Thoracic aorta (tissue), 2 donors: ENCODE results near the gene MGAT3. TPM values are rescaled to one million over a fixed set of nuclear protein-coding genes. Genes with fewer than 3 reads are reported as not detected.

Experiments used
- ATAC-seq: fragments of 150-250 bp; one replicate; pipeline ENCODE4 v1.8.0; 2017; ENCODE audit warnings: low read depth; ENCODE audit not compliant: insufficient number of reproducible peaks, low FRiP score
- DNase-seq: peaks from one replicate; pipeline ENCODE4 v3.0.0-alpha.2; 2020; ENCODE audit warnings: low spot score
- H3K27ac ChIP-seq, 2 donors: fragments of 200-600 bp; sonication (generic); 1 replicate in 1 of 2; 2 replicates in 1 of 2; pipeline ENCODE4 v1.5.1; 2016; ENCODE audit warnings: mild to moderate bottlenecking in 2 of 2, moderate library complexity in 2 of 2
- H3K27me3 ChIP-seq: fragments of 200-600 bp; sonication (generic); replicated peaks from 2 replicates; pipeline ENCODE4 v1.6.0; 2016; ENCODE audit warnings: mild to moderate bottlenecking; ENCODE audit not compliant: insufficient read depth
- H3K36me3 ChIP-seq: fragments of 200-600 bp; sonication (generic); one replicate; pipeline ENCODE4 v1.5.1; 2016
- H3K4me1 ChIP-seq, 2 donors: fragments of 200-600 bp; sonication (generic); 1 replicate in 1 of 2; 2 replicates in 1 of 2; pipeline versions ENCODE4 v1.5.1 to v1.6.0; 2016; ENCODE audit warnings: low read depth in 2 of 2, mild to moderate bottlenecking in 1 of 2; ENCODE audit not compliant: control insufficient read depth in 1 of 2
- H3K4me3 ChIP-seq: fragments of 200-600 bp; sonication (generic); 2 replicates; pipeline ENCODE4 v1.5.1; 2016; ENCODE audit warnings: mild to moderate bottlenecking
- H3K9me3 ChIP-seq: fragments of 200-600 bp; sonication (generic); 2 replicates; pipeline ENCODE4 v1.5.1; 2016
- total RNA-seq, 2 donors: library from RNA; depleted of rRNA; stranded (reverse); fragments of >200 nt; gene quantifications; one replicate each; pipeline versions ENCODE4 v1.1.0 to v1.2.3, GENCODE V29; 2016
- TF ChIP-seq, protein P1 (sequence below): fragments of 200-600 bp; sonication (generic); IDR thresholded peaks from one replicate; pipeline ENCODE4 v1.5.1; 2019; ENCODE audit warnings: antibody characterized with exemption

Gene MGAT3
- total RNA-seq, 2 donors from 2014 or later = 1.1 to 3.2 TPM

DNA sequence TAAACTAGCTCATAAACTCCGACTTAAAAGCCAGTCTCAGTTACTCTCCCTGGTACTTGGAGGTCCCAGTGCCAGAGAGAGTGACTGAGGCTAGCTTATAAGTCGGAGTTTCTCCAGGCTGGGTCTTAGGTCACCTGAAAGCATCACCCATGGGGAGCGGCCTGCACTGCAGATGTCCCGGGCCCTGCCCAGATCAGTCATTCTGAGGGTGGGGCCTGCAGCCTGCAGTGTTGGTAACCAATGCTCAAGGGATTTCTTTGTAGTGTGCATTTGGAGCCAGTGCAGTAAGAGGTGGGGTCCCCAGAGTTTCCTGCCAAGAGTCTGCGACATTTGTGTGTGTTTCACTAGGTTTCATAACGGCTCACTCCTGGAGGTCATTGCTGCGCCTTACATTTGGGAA, 42.4 kb upstream of the MGAT3 start:
- TF ChIP-seq, protein P1, sequence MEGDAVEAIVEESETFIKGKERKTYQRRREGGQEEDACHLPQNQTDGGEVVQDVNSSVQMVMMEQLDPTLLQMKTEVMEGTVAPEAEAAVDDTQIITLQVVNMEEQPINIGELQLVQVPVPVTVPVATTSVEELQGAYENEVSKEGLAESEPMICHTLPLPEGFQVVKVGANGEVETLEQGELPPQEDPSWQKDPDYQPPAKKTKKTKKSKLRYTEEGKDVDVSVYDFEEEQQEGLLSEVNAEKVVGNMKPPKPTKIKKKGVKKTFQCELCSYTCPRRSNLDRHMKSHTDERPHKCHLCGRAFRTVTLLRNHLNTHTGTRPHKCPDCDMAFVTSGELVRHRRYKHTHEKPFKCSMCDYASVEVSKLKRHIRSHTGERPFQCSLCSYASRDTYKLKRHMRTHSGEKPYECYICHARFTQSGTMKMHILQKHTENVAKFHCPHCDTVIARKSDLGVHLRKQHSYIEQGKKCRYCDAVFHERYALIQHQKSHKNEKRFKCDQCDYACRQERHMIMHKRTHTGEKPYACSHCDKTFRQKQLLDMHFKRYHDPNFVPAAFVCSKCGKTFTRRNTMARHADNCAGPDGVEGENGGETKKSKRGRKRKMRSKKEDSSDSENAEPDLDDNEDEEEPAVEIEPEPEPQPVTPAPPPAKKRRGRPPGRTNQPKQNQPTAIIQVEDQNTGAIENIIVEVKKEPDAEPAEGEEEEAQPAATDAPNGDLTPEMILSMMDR = no peak
- ATAC-seq (no peak), DNase-seq (no peak)
- Histone ChIP-seq H3K4me3 (no peak overlapping the region), H3K4me1 (no peaks in the 10 kb centered on the region), H3K27me3 (no peaks in the 10 kb centered on the region), H3K9me3 (no peaks in the 10 kb centered on the region), H3K27ac (no peak overlapping the region), H3K36me3 (peaks cover 44% of the 10 kb centered on the region)

DNA sequence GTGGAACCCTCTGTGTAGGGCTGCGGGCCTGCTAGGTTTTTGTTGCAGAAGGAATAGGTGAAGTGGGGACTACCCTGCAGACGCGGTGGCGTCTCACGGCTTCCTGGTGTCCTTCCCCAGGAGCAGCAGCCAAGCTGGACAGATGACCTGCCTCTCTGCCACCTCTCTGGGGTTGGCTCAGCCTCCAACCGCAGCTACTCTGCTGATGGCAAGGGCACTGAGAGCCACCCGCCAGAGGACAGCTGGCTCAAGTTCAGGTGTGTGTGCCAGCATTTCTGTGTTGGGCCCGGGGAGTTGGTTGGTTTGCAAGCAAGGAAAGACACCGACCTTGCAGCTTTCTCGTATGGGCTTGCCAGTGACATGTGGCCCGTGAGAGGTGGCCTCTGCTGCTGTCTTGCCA, 41.9 kb upstream of the MGAT3 start:
- Histone ChIP-seq H3K4me1 (no peaks in the 10 kb centered on the region), H3K27me3 (no peaks in the 10 kb centered on the region), H3K4me3 (no peak overlapping the region), H3K36me3 (peaks cover 49% of the 10 kb centered on the region), H3K9me3 (no peaks in the 10 kb centered on the region), H3K27ac (no peak overlapping the region)
- TF ChIP-seq, protein P1 = no peak
- ATAC-seq (no peak), DNase-seq (no peak)

DNA sequence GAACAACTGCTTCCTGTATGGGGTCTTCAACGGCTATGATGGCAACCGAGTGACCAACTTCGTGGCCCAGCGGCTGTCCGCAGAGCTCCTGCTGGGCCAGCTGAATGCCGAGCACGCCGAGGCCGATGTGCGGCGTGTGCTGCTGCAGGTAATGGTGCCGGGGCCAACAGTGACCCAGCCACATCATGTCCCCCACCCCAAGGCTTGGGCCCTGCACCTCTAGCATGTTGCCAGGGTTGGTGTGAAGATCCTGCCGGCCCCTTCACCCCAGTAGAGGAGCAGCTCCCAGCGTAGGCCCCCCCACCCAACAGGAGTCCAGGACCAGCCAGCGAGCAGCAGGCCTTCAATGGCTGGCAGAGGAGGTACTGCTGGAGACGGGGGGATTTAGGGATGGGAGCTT, 41.3 kb upstream of the MGAT3 start:
- DNase-seq = no peak

DNA sequence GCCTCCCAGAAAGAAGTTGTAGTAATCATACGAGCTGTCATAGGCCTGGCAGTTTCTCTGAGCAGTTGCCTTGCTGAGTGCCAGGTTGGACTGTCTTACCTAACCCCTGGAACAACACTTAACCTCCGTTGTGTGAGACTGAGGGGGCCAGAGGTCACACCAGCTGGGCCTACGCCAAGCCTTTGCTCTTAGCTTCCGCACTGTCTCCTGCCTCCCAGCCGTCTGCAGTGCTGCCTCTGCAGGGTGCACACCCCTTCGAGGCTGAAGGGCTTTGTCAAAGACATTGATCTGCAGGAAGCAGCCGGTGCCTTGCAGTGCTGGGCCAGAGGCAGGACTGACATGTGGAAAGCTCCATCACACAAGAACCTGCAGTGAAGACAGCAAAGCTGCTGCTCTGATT, 40.5 kb upstream of the MGAT3 start:
- no peak for DNase-seq

More for the DNA sequence above, 41.3 kb upstream of the MGAT3 start:
- Histone ChIP-seq H3K27me3 (no peaks in the 10 kb centered on the region), H3K27ac (no peak overlapping the region), H3K4me1 (no peaks in the 10 kb centered on the region), H3K36me3 (peaks cover 55% of the 10 kb centered on the region), H3K4me3 (no peak overlapping the region), H3K9me3 (no peaks in the 10 kb centered on the region)
- TF ChIP-seq, protein P1 = no peak
- ATAC-seq = no peak

DNA sequence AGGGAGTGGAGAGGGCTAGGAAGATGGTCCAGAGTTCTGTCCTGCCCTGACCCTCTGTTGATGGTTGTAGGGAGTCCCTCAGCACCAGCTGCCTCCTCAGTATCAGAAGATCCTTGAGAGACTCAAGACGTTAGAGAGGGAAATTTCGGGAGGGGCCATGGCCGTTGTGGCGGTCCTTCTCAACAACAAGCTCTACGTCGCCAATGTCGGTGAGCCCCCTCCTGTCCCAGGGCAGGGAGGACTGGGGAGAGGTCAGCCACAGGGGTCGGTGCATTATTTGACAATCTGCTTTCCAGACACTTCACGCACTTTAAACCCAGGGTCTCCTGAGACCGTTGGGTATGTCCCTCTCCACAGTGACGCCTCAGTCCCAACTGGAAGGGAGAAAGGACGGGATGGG, 39.2 kb upstream of the MGAT3 start:
- ATAC-seq (no peak), DNase-seq (no peak)
- Histone ChIP-seq H3K4me3 (no peak overlapping the region), H3K27ac (no peak overlapping the region), H3K4me1 (no peaks in the 10 kb centered on the region), H3K27me3 (no peaks in the 10 kb centered on the region), H3K36me3 (peaks cover 67% of the 10 kb centered on the region), H3K9me3 (no peaks in the 10 kb centered on the region)
- TF ChIP-seq, protein P1 = no peak

More for the DNA sequence above, 40.5 kb upstream of the MGAT3 start:
- TF ChIP-seq, protein P1 = no peak
- H3K4me3 ChIP-seq = no peak overlapping the region
- no peaks in the 10 kb centered on the region for H3K27me3 ChIP-seq
- no peaks in the 10 kb centered on the region for H3K9me3 ChIP-seq
- peaks cover 56% of the 10 kb centered on the region for H3K36me3 ChIP-seq
- ATAC-seq = no peak
- no peaks in the 10 kb centered on the region for H3K4me1 ChIP-seq
- no peak overlapping the region for H3K27ac ChIP-seq
